Measurements from ENCODE around the gene FMO5. TPM values are rescaled to one million over a fixed set of nuclear protein-coding genes. Genes with fewer than 3 reads are reported as not detected.

The FMO5 gene
- total RNA-seq, 1 experiment from 2014 or later = 0.61 TPM

DNA sequence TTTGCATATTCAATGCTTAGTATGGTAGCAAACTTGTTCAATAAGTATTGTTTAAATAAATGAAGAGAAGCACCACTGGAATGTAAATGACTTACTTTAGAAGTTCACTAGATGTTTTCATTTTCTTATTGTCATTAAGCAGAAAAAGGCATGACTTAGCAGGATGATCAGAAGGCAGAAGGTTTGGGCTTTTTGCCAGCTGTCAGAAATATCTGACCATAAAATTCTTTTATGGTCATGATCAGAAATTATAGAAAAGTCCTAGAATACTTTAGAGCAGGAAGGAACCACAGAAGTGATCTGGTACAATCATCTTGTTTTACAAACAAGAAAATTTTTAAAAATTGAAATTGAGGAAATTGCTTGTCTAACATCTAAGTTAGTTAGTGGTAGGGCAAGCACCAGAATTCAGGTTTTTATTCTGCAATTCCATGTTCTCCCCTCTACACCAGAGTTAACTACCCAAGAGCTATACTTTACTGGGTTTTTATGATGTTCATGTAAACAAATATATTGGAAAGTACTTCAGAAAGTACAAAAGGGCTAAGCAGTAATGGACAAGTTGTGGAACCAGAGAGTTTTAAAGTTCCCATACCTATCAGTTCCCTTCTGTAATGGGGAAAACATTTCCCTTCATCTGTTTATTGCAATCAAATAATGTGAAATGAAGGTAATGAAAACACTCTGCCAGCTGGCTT is 10.1 kb downstream of the FMO5 start:
- Mint-ChIP-seq H3K36me3 (ENCODE audit: insufficient read depth, unreplicated experiment) (no peaks in the 10 kb centered on the region), H3K4me3 (ENCODE audit: low read depth, unreplicated experiment) (no peak overlapping the region), H3K27ac (ENCODE audit: unreplicated experiment) (no peak overlapping the region), H3K9me3 (ENCODE audit: low read depth, unreplicated experiment) (no peaks in the 10 kb centered on the region), H3K27me3 (ENCODE audit: unreplicated experiment) (no peaks in the 10 kb centered on the region), H3K4me1 (ENCODE audit: low read depth, unreplicated experiment) (peaks cover 17% of the 10 kb centered on the region)
- DNase-seq = no peak
- no TSS peak for BruUV-seq (replicated peaks)
- intact Hi-C loops (cut with micrococcal nuclease; ENCODE audit: unreplicated experiment) = no loop called here
- TF ChIP-seq, protein P1, sequence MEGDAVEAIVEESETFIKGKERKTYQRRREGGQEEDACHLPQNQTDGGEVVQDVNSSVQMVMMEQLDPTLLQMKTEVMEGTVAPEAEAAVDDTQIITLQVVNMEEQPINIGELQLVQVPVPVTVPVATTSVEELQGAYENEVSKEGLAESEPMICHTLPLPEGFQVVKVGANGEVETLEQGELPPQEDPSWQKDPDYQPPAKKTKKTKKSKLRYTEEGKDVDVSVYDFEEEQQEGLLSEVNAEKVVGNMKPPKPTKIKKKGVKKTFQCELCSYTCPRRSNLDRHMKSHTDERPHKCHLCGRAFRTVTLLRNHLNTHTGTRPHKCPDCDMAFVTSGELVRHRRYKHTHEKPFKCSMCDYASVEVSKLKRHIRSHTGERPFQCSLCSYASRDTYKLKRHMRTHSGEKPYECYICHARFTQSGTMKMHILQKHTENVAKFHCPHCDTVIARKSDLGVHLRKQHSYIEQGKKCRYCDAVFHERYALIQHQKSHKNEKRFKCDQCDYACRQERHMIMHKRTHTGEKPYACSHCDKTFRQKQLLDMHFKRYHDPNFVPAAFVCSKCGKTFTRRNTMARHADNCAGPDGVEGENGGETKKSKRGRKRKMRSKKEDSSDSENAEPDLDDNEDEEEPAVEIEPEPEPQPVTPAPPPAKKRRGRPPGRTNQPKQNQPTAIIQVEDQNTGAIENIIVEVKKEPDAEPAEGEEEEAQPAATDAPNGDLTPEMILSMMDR (IDR thresholded peaks at IDR 0.05; ENCODE audit: unreplicated experiment) = no peak
- CTCF ChIA-PET = interaction anchor here (1.3 kb wide), 1 partner anchor 27 kb away, joined by 5 read pairs; no protein-coding TSS in a partner anchor

- intact Hi-C loops (cut with micrococcal nuclease; ENCODE audit: unreplicated experiment) = no loop called here
- CTCF ChIA-PET = interaction anchor here (1.3 kb wide), 1 partner anchor 28 kb away, joined by 5 read pairs; no protein-coding TSS in a partner anchor
- no TSS peak for BruUV-seq (replicated peaks)
- H3K9me3 Mint-ChIP-seq (ENCODE audit: low read depth, unreplicated experiment) = no peaks in the 10 kb centered on the region
- H3K4me1 Mint-ChIP-seq (ENCODE audit: low read depth, unreplicated experiment) = peaks cover 17% of the 10 kb centered on the region
- no peak overlapping the region for H3K27ac Mint-ChIP-seq (ENCODE audit: unreplicated experiment)
- H3K4me3 Mint-ChIP-seq (ENCODE audit: low read depth, unreplicated experiment) = no peak overlapping the region
- H3K27me3 Mint-ChIP-seq (ENCODE audit: unreplicated experiment) = no peaks in the 10 kb centered on the region
- no peak for DNase-seq
- H3K36me3 Mint-ChIP-seq (ENCODE audit: insufficient read depth, unreplicated experiment) = no peaks in the 10 kb centered on the region
- TF ChIP-seq, protein P1 (IDR thresholded peaks at IDR 0.05; ENCODE audit: unreplicated experiment) = no peak
Measured at GRCh38 chr1:147214325-147214724, 10.8 kb downstream of the FMO5 start.

DNA sequence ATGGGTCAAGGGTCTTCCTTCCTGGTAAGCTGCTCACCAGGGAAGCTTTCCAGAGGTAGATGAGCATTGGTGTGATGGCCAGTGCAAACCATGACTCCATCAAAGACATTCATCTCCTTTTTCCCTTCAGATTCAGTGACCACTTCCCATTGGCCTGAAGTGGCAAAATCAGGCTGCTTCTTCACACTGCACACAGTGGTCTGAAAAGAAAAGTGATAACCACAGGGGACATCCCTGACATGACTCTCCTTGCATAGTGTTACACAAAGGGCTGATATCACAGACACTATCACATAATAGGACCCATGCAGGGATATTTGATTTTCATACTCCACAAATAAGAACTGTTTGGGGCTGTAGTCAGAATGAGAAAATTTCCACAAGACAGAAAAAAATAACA is 11.9 kb downstream of the FMO5 start:
- TF ChIP-seq, protein P1 (IDR thresholded peaks at IDR 0.05; ENCODE audit: unreplicated experiment) = no peak
- no peak for DNase-seq
- BruUV-seq (replicated peaks) = no TSS peak
- Mint-ChIP-seq H3K27me3 (ENCODE audit: unreplicated experiment) (no peaks in the 10 kb centered on the region), H3K4me1 (ENCODE audit: low read depth, unreplicated experiment) (peaks cover 17% of the 10 kb centered on the region), H3K9me3 (ENCODE audit: low read depth, unreplicated experiment) (no peaks in the 10 kb centered on the region), H3K4me3 (ENCODE audit: low read depth, unreplicated experiment) (no peak overlapping the region), H3K36me3 (ENCODE audit: insufficient read depth, unreplicated experiment) (no peaks in the 10 kb centered on the region), H3K27ac (ENCODE audit: unreplicated experiment) (no peak overlapping the region)
- intact Hi-C loops (cut with micrococcal nuclease; ENCODE audit: unreplicated experiment) = no loop called here
- CTCF ChIA-PET = no interaction called here

GRCh38 chr1:147211577-147211976 is 13.6 kb downstream of the FMO5 start:
- no peak overlapping the region for H3K4me3 Mint-ChIP-seq (ENCODE audit: low read depth, unreplicated experiment)
- CTCF ChIA-PET = no interaction called here
- no peak for DNase-seq
- TF ChIP-seq, protein P1 (IDR thresholded peaks at IDR 0.05; ENCODE audit: unreplicated experiment) = no peak
- H3K4me1 Mint-ChIP-seq (ENCODE audit: low read depth, unreplicated experiment) = peaks cover 17% of the 10 kb centered on the region
- H3K36me3 Mint-ChIP-seq (ENCODE audit: insufficient read depth, unreplicated experiment) = no peaks in the 10 kb centered on the region
- no TSS peak for BruUV-seq (replicated peaks)
- no peaks in the 10 kb centered on the region for H3K9me3 Mint-ChIP-seq (ENCODE audit: low read depth, unreplicated experiment)
- intact Hi-C loops (cut with micrococcal nuclease; ENCODE audit: unreplicated experiment) = no loop called here
- H3K27ac Mint-ChIP-seq (ENCODE audit: unreplicated experiment) = no peak overlapping the region
- no peaks in the 10 kb centered on the region for H3K27me3 Mint-ChIP-seq (ENCODE audit: unreplicated experiment)

All from Calu3 (cell line).